Motor neuron (in vitro differentiated cells): ENCODE data around the gene MRNIP. TPM values are rescaled to one million over a fixed set of nuclear protein-coding genes. Genes with fewer than 3 reads are reported as not detected.
"Not testable (repeated sequence)": the region's sequence is repeated elsewhere in the genome, so short reads cannot be mapped to it uniquely, and the experiment has no call there.

Experiments
- ATAC-seq, 8 experiments: fragments of 200-7000 bp; cut with Tn5 transposase; replicated peaks in 6 of 8; 2 replicates each; pipeline ENCODE4 v1.8.0; 2021; ENCODE audit warnings: mild to moderate bottlenecking in 8 of 8, moderate library complexity in 8 of 8
- H3K27ac ChIP-seq, 2 donors: fragments of 250-450 bp; sonication (Bioruptor Pico); 2 replicates each; pipeline ENCODE4 v1.9.0; 2021; ENCODE audit warnings: antibody characterized with exemption in 2 of 2, mild to moderate bottlenecking in 2 of 2, moderate library complexity in 1 of 2
- H3K4me1 ChIP-seq, 2 donors: fragments of 250-450 bp; sonication (Bioruptor Pico); replicated peaks in 1 of 2; 2 replicates each; pipeline ENCODE4 v1.6.1; 2021; ENCODE audit warnings: antibody characterized with exemption in 2 of 2, mild to moderate bottlenecking in 2 of 2, moderate library complexity in 1 of 2
- H3K4me3 ChIP-seq, 5 donors: fragments of 250-450 bp; sonication (Bioruptor Pico); 2 replicates each; pipeline ENCODE4 v1.9.0; 2021; ENCODE audit warnings: antibody characterized with exemption in 5 of 5, mild to moderate bottlenecking in 5 of 5, moderate library complexity in 4 of 5
- WGBS, 10 experiments: fragments of 450-650 bp; shearing (Covaris generic); methylation state at CpG; one replicate each; pipeline ENCODE4 v1.0.0; 2022; 5-methylcytosine and 5-hydroxymethylcytosine counted together
- in situ Hi-C, 9 experiments: fragments of 400-800 bp; cut with MboI; loops; one replicate each; pipeline ENCODE4 v1.15.0; 2021; ENCODE audit warnings: low sequenced_read_pairs in 9 of 9, low pct_unique_long_range_greater_than_20kb in 2 of 9; ENCODE audit not compliant: unreplicated experiment in 9 of 9
- total RNA-seq, 8 experiments: library from RNA; unstranded; fragments of 300-600 nt; gene quantifications; 2 replicates each; pipeline versions ENCODE4 v1.2.3 to v1.2.4, GENCODE V29; 2022

MRNIP gene
- total RNA-seq, 8 experiments from 2014 or later: 18.8 to 48.6 (median 28.3) TPM

- H3K4me1 ChIP-seq: peaks cover 3 to 5% of the 10 kb centered on the region in 2 donors
- no peak overlapping the region for H3K4me3 ChIP-seq
- in situ Hi-C loops: no loop called here
- H3K27ac ChIP-seq: no peak overlapping the region
- 20 to 100% (median 80%) methylated on average over 1 to 10 of the region's 15 CpGs; no CpG with 5 or more reads in 5 of the 10 experiments for WGBS, 10 experiments
- ATAC-seq: no peak
Observed at GRCh38 chr5:179791881-179792611, 66.6 kb downstream of the MRNIP start.

DNA sequence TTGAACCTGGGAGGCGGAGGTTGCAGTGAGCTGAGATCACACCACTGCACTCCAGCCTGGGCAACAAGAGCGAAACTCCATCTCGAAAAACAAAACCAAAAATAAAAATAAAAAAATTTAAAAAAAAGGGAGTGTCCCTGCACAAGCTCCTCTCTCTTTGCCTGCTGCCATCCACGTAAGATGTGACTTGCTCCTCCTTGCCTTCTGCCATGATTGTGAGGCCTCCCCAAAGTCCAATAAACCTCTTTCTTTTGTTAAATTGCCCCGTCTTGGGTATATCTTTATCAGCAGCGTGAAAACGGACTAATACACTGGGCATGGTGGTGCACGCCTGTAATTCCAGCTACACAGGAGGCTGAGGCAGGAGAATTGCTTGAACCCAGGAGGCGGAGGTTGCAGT, 69.3 kb downstream of the MRNIP start:
- ATAC-seq, H3K4me1 ChIP-seq, in situ Hi-C loops, H3K27ac ChIP-seq, H3K4me3 ChIP-seq: not testable (repeated sequence)
- WGBS, 10 experiments: 60 to 100% (median 100%) methylated on average over 1 to 3 of the region's 9 CpGs; no CpG with 5 or more reads in 4 of the 10 experiments

- H3K27ac ChIP-seq: no peak overlapping the region
- H3K4me3 ChIP-seq: no peak overlapping the region
- ATAC-seq: no peak
- in situ Hi-C loops: no loop called here
- H3K4me1 ChIP-seq: no peaks in the 10 kb centered on the region
- 62 to 100% (median 94%) methylated on average over 1 to 6 of the region's 7 CpGs; no CpG with 5 or more reads in 3 of the 10 experiments for whole genome bisulfite sequencing, 10 experiments
Observed at GRCh38 chr5:179788193-179788854, 70.3 kb downstream of the MRNIP start.

Other genes with a start within 250 kb of the MRNIP start
- gene HNRNPH1, start 235.1 kb downstream of the MRNIP start, total RNA-seq: 1,000 to 10,000 TPM in 2 of 8 experiments, 100 to 1,000 TPM in 6; 410 to 1,105 (median 500) TPM
- gene CBY3, start 177.8 kb downstream of the MRNIP start, total RNA-seq: 1 to 10 TPM in 6 of 8 experiments, under 1 TPM in 2; 0.61 to 3.3 (median 1.8) TPM
- 100 to 1,000 TPM; 343 to 799 (median 537) TPM for gene CANX, start 159.8 kb downstream of the MRNIP start, total RNA-seq
- gene MAML1, start 126.0 kb downstream of the MRNIP start, total RNA-seq: 10 to 100 TPM in 5 of 8 experiments, 1 to 10 TPM in 3; 7.7 to 37.5 (median 13.2) TPM
- gene LTC4S, start 64.8 kb downstream of the MRNIP start, total RNA-seq: 1 to 10 TPM in 3 of 8 experiments, under 1 TPM in 2, not detected in 3; 0.46 to 1.6 (median 1.2) TPM
- gene MGAT4B, start 52.0 kb downstream of the MRNIP start, total RNA-seq: 100 to 1,000 TPM in 2 of 8 experiments, 10 to 100 TPM in 6; 37.5 to 115 (median 64.5) TPM
- gene SQSTM1, start 37.9 kb downstream of the MRNIP start, total RNA-seq: 100 to 1,000 TPM in 4 of 8 experiments, 10 to 100 TPM in 4; 55.5 to 679 (median 128) TPM
- gene TBC1D9B, start 49.1 kb upstream of the MRNIP start, total RNA-seq: 100 to 1,000 TPM in 1 of 8 experiments, 10 to 100 TPM in 7; 29.6 to 103 (median 49.0) TPM
- gene RNF130, start 212.9 kb upstream of the MRNIP start, total RNA-seq: 10 to 100 TPM; 28.4 to 69.9 (median 49.5) TPM